HG03045 (cell line): Measurements from ENCODE around the gene MIOS.

Source experiments
- ATAC-seq: cut with Tn5 transposase; IDR thresholded peaks from one replicate; pipeline ENCODE4 v1.9.1; 2021; ENCODE audit warnings: mild to moderate bottlenecking, moderate library complexity; ENCODE audit not compliant: unreplicated experiment

MIOS gene

GRCh38 chr7:7566651-7567611 lies at the start of gene MIOS:
MIOS (plus strand) TSS chr7:7566884; CDS start chr7:7572476, 5,592 bp downstream.
- ATAC-seq, result peak; percentile 79

GRCh38 chr7:7517754-7518153 lies 48.9 kb upstream of the MIOS start:
- ATAC-seq, result no peak

- ATAC-seq, result no peak
These were observed 47.6 kb upstream of the MIOS start for GRCh38 chr7:7519056-7519455.

GRCh38 chr7:7519528-7519927 lies 47.2 kb upstream of the MIOS start:
- no peak for ATAC-seq

- no peak for ATAC-seq
These were observed 45.4 kb upstream of the MIOS start for GRCh38 chr7:7521259-7521658.

- no peak for ATAC-seq
These were observed 44.3 kb upstream of the MIOS start for GRCh38 chr7:7522421-7522820.

- ATAC-seq, result no peak
These were observed 42.6 kb upstream of the MIOS start for GRCh38 chr7:7524121-7524520.

- ATAC-seq, result no peak
These were observed 40.7 kb upstream of the MIOS start for GRCh38 chr7:7526006-7526405.

GRCh38 chr7:7527047-7527446 lies 39.6 kb upstream of the MIOS start:
- ATAC-seq, result no peak

GRCh38 chr7:7529328-7529727 lies 37.4 kb upstream of the MIOS start:
- no peak for ATAC-seq

- ATAC-seq, result no peak
These were observed 32.8 kb upstream of the MIOS start for GRCh38 chr7:7533831-7534430.

- no peak for ATAC-seq
These were observed 31.0 kb upstream of the MIOS start, which contains the start of gene COL28A1 for GRCh38 chr7:7535691-7536090. COL28A1 (minus strand) TSS chr7:7535873; CDS start chr7:7532875, 2,998 bp downstream.

- ATAC-seq, result no peak
These were observed 30.2 kb upstream of the MIOS start for GRCh38 chr7:7536396-7537019.

GRCh38 chr7:7537711-7538110 lies 29.0 kb upstream of the MIOS start:
- no peak for ATAC-seq

- no peak for ATAC-seq
These were observed 27.5 kb upstream of the MIOS start for GRCh38 chr7:7539152-7539551.

GRCh38 chr7:7539711-7540110 lies 27.0 kb upstream of the MIOS start:
- ATAC-seq, result no peak

- no peak for ATAC-seq
These were observed 24.3 kb upstream of the MIOS start for GRCh38 chr7:7542251-7542835.

GRCh38 chr7:7548407-7548806 lies 18.3 kb upstream of the MIOS start:
- ATAC-seq, result no peak

GRCh38 chr7:7550663-7551062 lies 16.0 kb upstream of the MIOS start:
- ATAC-seq, result no peak

GRCh38 chr7:7552199-7552598 lies 14.5 kb upstream of the MIOS start:
- ATAC-seq, result no peak

- ATAC-seq, result no peak
These were observed 13.3 kb upstream of the MIOS start for GRCh38 chr7:7553386-7553785.
